ENCODE data around the gene UGT1A8. TPM values are rescaled to one million over a fixed set of nuclear protein-coding genes. Genes with fewer than 3 reads are reported as not detected.

The UGT1A8 gene
- total RNA-seq, 1 donor from 2014 or later, result not detected

- intact Hi-C loops (cut with DNase I), result no loop called here
- TF ChIP-seq CTCF (IDR thresholded peaks at IDR 0.05) (no peak), POLR2AphosphoS5 (IDR thresholded peaks at IDR 0.05; ENCODE audit: insufficient read depth in 1 of 2, low read depth in 1 of 2) (peak in 1 of 2 donors; percentile 59)
- H3K36me3 ChIP-seq, result no peaks in the 10 kb centered on the region
- DNase-seq (ENCODE audit: extremely low spot score in 2 of 2), result no peak
- H3K27ac ChIP-seq, result no peak within 1 kb of the TSS
- no peaks in the 10 kb centered on the region for H3K9me3 ChIP-seq
- no peaks in the 10 kb centered on the region for H3K27me3 ChIP-seq
- no peak within 1 kb of the TSS for H3K4me3 ChIP-seq
- no peaks in the 10 kb centered on the region for H3K4me1 ChIP-seq
These were observed 64.2 kb downstream of the UGT1A8 start, which contains the start of gene UGT1A7 for GRCh38 chr2:233681521-233682099. Gene UGT1A7, plus strand, starts transcription at chr2:233681901. Its CDS starts 37 bp downstream, at chr2:233681938.

GRCh38 chr2:233684640-233685039 lies 67.2 kb downstream of the UGT1A8 start:
- H3K27me3 ChIP-seq, result no peaks in the 10 kb centered on the region
- no peak overlapping the region for H3K4me3 ChIP-seq
- H3K27ac ChIP-seq, result no peak overlapping the region
- no peaks in the 10 kb centered on the region for H3K36me3 ChIP-seq
- intact Hi-C loops (cut with DNase I), result no loop called here
- TF ChIP-seq POLR2AphosphoS5 (IDR thresholded peaks at IDR 0.05; ENCODE audit: insufficient read depth in 1 of 2, low read depth in 1 of 2), result no peak
- TF ChIP-seq CTCF (IDR thresholded peaks at IDR 0.05), result no peak
- TF ChIP-seq POLR2A (IDR thresholded peaks at IDR 0.05), result no peak
- no peaks in the 10 kb centered on the region for H3K9me3 ChIP-seq
- DNase-seq (ENCODE audit: extremely low spot score in 2 of 2), result no peak
- no peaks in the 10 kb centered on the region for H3K4me1 ChIP-seq

- DNase-seq (ENCODE audit: extremely low spot score in 2 of 2), result no peak
- H3K27ac ChIP-seq, result no peak overlapping the region
- no peaks in the 10 kb centered on the region for H3K27me3 ChIP-seq
- H3K4me1 ChIP-seq, result peaks cover 8% of the 10 kb centered on the region
- H3K36me3 ChIP-seq, result no peaks in the 10 kb centered on the region
- no peak for TF ChIP-seq POLR2AphosphoS5 (IDR thresholded peaks at IDR 0.05; ENCODE audit: insufficient read depth in 1 of 2, low read depth in 1 of 2)
- no peak for TF ChIP-seq POLR2A (IDR thresholded peaks at IDR 0.05)
- TF ChIP-seq CTCF (IDR thresholded peaks at IDR 0.05), result no peak
- intact Hi-C loops (cut with DNase I), result no loop called here
- no peaks in the 10 kb centered on the region for H3K9me3 ChIP-seq
- no peak overlapping the region for H3K4me3 ChIP-seq
These were observed 69.5 kb downstream of the UGT1A8 start for GRCh38 chr2:233686928-233687327.

- DNase-seq (ENCODE audit: extremely low spot score in 2 of 2), result no peak
- no peak overlapping the region for H3K4me3 ChIP-seq
- TF ChIP-seq CTCF (IDR thresholded peaks at IDR 0.05) (no peak), POLR2AphosphoS5 (IDR thresholded peaks at IDR 0.05; ENCODE audit: insufficient read depth in 1 of 2, low read depth in 1 of 2) (no peak)
- peaks cover 8% of the 10 kb centered on the region for H3K4me1 ChIP-seq
- intact Hi-C loops (cut with DNase I), result no loop called here
- no peaks in the 10 kb centered on the region for H3K9me3 ChIP-seq
- H3K36me3 ChIP-seq, result no peaks in the 10 kb centered on the region
- no peak overlapping the region for H3K27ac ChIP-seq
- no peaks in the 10 kb centered on the region for H3K27me3 ChIP-seq
These were observed 70.9 kb downstream of the UGT1A8 start for GRCh38 chr2:233688341-233688740.

- Histone ChIP-seq H3K4me3 (no peak overlapping the region), H3K27ac (no peak overlapping the region), H3K27me3 (no peaks in the 10 kb centered on the region), H3K36me3 (no peaks in the 10 kb centered on the region), H3K4me1 (peaks cover 8% of the 10 kb centered on the region), H3K9me3 (no peaks in the 10 kb centered on the region)
- no peak for TF ChIP-seq CTCF (IDR thresholded peaks at IDR 0.05)
- no peak for TF ChIP-seq POLR2A (IDR thresholded peaks at IDR 0.05)
- no peak for TF ChIP-seq POLR2AphosphoS5 (IDR thresholded peaks at IDR 0.05; ENCODE audit: insufficient read depth in 1 of 2, low read depth in 1 of 2)
- intact Hi-C loops (cut with DNase I), result no loop called here
- no peak for DNase-seq (ENCODE audit: extremely low spot score in 2 of 2)
These were observed 71.6 kb downstream of the UGT1A8 start for GRCh38 chr2:233689031-233689430.

Data from vagina (tissue), 2 donors.